ENCODE measurements around the gene ENAM. TPM values are rescaled to one million over a fixed set of nuclear protein-coding genes. Genes with fewer than 3 reads are reported as not detected.

Gene ENAM
- total RNA-seq, result not detected in 2 replicates

GRCh38 chr4:70628444-70628843, at the start of gene ENAM:
Gene ENAM, plus strand, starts transcription at chr4:70628744. Its CDS starts 757 bp downstream, at chr4:70629501.

DNA sequence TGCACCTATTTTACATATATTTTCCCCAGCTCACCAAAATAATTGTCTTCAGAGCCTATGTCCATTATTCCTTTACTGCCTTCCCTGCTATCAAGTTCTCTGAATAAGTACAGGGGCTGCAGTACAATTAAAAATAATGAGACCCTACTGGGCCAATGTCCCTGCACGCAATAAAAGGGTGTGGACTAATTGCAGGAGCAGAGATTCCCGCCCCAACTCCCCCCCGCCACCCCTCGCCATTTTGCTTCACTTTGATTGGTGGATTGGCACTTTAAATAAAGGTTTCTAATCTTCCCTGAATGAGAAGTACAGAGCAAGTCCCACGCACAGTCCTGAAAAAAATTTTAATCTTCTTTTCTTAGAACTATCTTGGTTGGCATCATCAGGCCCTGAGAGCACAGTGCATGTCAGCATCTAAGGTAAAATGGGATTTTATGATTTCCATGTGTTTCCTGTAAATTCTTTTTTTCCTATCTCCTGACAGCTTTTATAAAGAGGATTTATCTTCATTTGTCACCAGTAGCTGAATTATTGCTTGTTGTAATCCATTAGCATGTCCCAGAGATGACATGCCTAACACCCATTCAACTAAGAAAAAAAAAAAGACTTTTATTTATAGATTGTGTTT, 36.5 kb upstream of the ENAM start, which contains the start of gene AMBN:
Gene AMBN, plus strand, starts transcription at position 302 of the 628 bp plus-strand sequence. Its CDS starts 103 bp downstream, at position 405.

DNA sequence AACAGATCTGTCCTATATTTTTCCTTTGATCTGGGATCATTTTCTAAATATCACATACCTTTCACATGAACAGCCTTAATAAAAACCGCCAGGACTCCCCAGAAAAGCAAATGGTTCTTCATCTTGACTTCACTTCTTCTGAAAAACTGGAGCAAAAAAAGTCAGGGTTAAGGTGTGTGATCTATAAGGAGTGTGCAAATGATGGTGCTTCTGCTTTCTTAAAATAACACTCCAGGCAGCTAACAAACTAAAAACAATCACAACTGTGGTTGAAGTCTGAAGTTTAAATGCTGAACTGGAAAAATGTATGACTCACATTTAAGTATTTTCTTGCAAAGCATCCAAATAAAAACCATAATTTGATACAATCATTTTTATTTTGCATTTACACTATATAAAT, 37.8 kb downstream of the ENAM start, which contains the start of gene JCHAIN:
Gene JCHAIN, minus strand, starts transcription at position 140 of the 400 bp plus-strand sequence. Its CDS starts 18 bp downstream, at position 122.

DNA sequence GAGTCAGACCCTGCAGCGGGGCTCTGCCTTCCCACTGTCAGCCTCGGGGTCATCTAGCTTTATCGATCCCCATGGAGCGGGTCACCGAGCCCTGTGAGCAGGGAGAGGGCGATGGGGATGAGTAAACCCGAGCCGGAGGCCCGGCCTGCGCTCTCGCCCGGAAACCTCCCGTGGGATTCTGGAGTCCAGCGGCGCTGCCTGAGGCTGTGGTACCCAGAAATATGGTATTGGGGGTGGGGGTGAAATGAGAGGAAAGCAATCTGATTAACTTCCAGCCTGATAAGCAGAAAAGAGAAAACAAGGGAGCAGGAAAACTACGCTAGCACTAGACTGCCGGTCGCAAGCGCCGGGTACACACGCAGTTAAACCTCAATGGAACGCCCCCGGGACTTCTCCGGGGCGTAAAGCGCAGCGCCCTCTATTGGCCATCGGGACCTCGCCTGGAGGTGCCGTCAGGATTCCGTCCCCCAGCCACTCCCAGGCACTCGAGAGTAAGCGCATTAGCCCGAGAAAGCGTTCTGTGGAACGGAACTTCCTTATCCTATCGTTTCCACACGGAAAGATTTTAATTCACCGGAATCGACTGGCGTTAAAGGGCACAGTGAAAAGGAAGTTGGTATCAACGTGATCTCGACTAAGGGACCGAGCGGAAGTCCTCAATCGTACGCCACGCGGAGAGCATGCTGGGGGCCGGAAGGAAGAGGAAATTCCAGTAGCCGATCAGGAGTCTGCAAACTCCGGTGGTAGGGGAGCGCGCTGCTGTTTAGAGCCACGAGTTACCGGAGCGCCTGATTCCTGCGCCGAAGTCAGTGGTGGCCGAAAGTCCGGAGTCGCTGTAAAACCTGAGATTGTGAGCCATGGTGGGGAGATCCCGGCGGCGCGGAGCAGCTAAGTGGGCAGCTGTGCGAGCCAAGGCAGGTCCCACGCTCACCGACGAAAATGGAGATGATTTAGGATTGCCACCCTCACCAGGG, 59.6 kb downstream of the ENAM start, which contains the start of gene UTP3:
Gene UTP3, plus strand, starts transcription at position 712 of the 974 bp plus-strand sequence. Its CDS starts 146 bp downstream, at position 858.

Other genes with a start within 250 kb of the ENAM start
- gene SMR3B, start 245.6 kb upstream of the ENAM start, total RNA-seq, result not detected in 2 replicates
- not detected in 2 replicates for gene OPRPN, start 230.8 kb upstream of the ENAM start, total RNA-seq
- gene MUC7, start 156.5 kb upstream of the ENAM start, total RNA-seq, result not detected in 2 replicates
- 0.21 TPM in 1 of 2 replicates, not detected in the other for gene AMTN, start 110.2 kb upstream of the ENAM start, total RNA-seq
- not detected in 2 replicates for gene AMBN, start 36.5 kb upstream of the ENAM start, total RNA-seq
- gene JCHAIN, start 37.8 kb downstream of the ENAM start, total RNA-seq, result not detected in 2 replicates
- 26.8 and 27.4 TPM in 2 replicates for gene UTP3, start 59.8 kb downstream of the ENAM start, total RNA-seq
- 20.3 and 22.1 TPM in 2 replicates for gene RUFY3, start 93.2 kb downstream of the ENAM start, total RNA-seq
- gene GRSF1, start 211.1 kb downstream of the ENAM start, total RNA-seq, result 84.9 and 106 TPM in 2 replicates